ENCODE results near the gene CD2.
"Not testable (repeated sequence)": the region's sequence is repeated elsewhere in the genome, so short reads cannot be mapped to it uniquely, and the experiment has no call there.

The CD2 gene

DNA sequence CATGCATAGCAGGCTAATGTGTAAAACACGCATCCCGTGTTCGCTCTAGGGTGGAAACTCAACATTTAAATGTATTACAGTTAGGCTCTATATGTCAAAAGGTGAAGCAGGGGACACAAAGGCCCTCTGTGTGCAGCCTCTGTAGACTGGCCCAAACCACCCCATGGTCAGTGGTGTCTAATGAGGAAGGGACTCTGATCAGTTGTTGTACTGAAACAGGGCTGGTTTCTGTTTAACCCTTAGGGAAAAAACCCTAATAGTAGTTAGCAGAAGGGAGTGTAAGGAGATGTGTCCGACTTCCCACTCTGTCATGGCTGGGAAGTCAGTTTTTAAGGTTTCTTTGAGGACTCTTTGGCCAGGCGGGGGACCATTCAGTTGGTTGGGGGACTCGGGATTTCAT lies 21.5 kb upstream of the CD2 start:
- DNase-seq (ENCODE audit: low spot score): no peak

DNA sequence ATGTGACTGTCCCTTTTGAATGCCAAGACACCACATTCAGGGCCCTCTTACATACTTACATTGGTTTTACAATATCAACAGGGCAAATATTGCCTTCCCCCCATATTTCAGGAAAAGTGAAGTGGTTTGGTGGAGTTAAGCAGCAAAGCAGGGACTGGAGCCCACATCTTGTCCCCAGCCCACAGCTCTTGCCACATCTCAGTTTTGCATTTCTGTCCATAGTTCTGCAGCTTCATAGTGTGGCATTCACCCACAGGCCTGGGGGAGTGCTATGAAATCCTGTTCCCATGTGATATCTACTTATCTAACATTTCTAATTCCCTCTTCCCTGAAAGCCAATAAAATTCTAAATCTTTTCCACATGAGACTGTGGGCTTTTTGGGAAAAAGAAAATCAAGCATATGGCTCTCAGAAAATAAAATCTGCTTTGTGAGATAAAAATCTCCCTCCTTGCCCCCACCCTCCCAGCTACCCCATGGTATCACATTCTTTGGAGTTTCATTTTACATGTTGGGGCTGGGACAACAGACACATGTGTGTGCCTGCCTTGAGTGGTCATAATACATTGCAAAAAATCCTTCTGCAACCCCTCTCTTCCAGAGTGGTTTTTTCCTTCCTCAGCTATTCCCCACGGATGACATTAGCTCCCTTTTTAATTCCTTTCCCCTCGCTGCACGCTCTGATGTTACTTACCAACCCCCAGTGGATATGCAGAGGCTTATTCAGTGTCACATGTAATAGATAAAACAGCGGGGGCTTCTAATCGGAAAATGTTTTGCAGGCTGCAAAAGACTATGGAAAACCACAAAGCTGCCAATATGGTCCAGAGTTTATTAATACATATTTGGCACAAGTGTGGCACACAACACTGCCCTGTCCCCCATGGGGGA lies 20.5 kb upstream of the CD2 start:
- no peak for DNase-seq (ENCODE audit: low spot score)

DNA sequence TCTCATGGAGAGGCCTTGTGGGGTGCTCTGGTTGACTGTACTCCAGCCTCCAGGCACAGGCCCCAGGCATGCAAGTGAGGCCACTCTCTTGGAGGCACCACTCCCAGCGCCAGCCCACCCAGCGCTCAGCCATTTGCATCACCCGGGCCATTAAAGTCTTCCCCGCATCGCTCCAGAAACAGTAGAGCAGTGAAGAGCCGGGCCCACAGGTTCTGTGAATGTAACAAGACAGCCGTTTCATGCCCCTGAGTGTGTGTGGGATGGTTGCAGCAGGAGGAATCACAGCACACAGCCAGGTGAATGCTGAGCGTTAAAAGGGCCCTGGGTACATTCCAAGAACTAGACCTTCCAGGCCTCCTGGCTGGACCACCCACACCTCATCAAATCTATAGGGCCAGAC lies 19.0 kb upstream of the CD2 start:
- DNase-seq (ENCODE audit: low spot score): no peak

DNA sequence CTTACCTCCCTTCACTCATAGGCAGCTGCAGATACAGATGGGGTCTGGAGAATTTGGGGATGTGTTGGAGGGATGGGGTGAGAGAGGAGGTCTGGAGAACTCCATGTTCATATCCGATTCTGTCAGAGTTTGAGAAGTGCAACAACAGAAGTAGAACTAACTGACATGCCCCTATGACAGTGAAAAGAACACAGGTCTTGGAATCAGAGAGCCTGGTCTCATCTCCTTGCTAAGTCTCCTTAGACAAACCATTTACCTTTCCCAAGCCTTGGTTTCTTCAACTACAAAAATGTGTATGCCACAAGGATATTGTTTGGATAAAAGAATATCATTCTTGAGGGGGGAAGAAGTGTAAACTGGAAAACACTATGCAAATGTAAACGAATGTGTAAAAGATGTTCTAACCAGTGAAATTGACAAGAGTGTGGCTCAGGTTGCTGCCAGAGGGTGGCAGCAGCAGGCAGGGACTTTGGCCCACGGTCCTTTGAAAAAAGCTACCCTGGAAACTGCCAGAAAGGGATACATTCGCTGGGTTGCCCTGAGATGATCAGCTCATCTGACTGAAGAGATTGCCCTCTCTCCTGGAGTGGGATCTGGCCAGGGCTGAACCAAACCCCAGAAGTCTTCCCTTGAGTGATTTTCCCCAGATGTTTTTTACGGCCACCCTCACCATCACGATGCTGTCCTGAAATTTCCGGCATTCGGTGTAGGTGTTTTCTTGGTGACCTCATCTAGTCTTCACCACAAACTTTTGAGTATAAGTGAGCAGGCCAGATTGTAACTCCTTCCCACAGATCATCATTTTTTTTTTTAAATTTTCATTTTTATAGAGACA lies 17.0 kb upstream of the CD2 start:
- peak; percentile 74 for DNase-seq (ENCODE audit: low spot score)

DNA sequence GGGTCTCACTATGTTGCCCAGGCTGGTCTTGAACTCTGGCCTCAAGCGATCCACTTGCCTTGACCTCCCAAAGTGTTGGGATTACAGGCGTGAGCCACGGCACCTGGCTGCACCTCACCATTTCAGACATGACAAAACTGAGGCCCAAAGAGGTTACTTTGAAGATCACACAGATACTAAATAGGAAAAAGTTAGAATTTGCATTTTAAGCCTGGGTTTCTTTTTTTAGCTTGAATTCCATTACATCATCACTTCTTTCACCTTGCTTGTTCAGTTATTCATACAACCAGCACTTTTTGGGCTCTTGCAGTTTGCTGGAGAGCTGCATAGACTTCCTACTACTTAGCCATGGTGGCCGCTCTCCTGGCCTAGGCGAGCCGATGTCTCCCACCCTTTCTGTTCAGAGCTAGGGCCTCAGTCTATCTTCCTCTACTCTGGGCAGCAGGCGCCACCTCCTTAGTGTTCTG lies 16.3 kb upstream of the CD2 start:
- no peak for DNase-seq (ENCODE audit: low spot score)

DNA sequence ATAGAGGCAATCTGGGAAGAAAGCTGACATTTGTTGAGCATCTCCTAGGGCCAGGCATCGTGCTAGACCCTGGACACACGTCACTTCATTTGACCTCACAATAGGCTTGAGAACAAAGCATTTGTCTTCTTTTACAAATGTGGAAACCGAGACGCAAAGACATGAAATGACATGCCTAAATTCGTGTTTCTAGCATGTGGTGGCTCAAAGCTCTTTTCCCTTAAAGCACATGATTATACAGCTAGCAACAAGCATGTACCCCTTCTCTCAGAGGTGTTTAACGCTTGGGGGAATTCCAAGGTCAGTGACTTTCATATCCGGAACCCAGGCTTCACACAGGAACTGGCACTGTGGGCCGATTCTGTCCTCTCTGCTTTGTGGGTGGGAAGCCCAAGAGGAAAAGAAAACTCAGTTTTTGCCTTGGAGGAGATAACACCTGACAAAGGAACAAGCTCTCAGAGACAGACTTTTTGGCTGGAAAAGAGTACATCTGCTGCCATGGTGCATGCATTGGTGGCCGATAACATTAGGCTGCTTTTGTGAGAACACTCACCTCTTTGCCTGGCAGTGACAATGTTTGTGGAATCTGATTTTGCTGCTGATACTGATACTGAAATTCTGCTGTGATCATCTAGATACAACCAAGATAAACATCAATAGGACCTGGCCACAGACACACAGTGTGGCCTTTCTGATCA lies 15.4 kb upstream of the CD2 start:
- DNase-seq (ENCODE audit: low spot score): no peak

DNA sequence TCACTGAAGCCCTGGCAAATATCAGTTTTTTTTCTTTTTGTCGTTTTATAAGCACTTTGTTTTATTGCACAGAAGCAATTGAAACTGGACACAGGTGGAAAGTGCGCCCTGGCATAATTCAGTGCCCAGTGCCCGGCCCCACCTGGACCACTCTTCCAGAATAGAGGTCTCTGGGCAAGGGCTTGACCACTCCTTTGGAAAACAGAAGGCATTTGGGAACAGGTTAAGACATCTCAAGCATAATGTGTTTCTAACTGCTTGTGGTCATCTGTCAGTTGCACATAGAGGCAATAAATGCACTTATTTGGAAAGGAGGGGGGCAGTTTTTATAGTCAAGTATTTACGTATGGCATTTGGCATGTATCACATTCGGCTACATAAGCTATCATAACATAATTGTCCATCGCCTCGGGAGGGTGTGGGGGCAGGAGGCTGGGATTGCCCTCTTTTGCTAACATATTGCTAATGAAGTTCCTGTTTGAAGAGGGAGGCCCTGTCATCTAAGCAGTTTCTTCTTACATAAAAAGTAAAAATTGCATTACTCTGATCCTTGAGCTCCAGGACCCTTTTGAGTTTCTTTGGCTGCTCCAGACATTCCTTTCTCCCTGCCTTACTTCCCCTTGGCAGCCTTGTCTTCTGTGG lies 14.7 kb upstream of the CD2 start:
- no peak for DNase-seq (ENCODE audit: low spot score)

DNA sequence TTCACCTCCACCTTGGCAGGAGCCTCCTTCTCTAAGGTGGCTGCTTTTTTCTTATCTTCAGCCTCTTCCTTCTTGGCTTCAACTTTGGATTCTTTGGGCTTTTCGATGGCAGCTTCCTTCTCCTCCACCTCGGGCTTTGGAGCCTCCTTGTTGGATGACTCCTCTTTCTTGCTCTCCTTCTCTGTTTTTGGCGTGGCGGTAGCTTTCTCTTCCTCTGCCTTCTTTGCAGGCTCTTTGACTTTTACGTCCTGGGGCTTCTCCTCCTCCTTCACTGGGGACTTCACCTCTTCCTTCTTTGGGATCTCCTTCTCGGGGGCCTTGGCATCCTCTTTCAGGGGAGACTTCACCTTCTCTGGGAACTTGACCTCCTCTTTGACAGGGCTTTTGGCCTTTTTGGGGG lies 13.9 kb upstream of the CD2 start:
- no peak for DNase-seq (ENCODE audit: low spot score)

DNA sequence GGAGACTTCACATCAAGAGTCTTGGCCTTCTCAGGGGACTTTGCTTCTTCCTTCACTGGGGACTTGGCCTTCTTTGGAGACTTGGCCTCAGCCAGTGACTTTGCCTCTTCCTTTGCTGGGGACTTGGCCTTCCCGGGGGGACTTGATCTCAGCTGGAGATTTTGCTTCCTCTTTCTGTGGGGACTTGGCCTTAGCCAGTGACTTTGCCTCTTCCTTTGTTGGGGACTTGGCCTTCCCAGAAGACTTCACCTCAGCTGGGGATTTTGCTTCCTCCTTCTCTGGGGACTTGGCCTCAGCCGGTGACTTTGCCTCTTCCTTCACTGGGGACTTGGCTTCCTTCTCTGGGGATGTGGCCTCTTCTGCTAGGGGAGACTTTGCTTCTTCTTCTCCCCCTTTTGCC lies 13.5 kb upstream of the CD2 start:
- DNase-seq (ENCODE audit: low spot score): no peak

DNA sequence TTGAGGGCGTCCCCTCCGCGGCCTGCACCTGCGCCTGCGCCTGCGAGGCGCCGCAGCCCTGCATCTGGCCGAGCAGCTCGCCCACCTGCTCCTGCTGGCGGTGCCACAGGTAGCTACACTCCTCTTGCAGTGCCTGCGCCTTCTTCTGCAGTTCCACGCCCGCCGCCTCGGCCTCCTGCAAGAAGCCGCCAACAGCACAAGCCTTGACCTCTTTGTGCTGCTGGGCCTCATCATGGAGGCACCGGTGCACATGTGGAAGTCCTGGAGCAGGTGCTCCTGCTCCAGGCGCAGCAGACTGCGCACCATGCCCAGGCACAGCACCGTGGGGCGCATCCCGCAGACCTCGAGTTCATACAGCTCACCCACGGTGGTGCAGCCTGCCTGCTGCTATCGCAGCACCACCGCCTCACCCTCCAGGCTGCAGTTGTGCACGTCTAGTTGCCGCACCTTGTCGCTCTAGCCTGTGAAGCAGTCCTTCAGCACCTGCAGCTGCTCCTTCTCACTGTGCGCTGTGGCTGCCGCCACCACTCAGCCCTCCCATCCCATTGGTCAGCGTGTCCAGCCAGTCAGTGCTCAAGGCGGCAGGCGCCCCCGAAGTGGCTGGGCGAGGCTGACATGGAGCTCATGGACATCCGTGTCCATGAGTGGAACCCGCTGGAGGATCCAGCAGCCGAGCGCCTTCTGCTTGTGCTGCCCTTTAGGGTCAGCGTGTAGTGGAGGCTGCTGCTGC lies 12.2 kb upstream of the CD2 start:
- DNase-seq (ENCODE audit: low spot score): no peak

DNA sequence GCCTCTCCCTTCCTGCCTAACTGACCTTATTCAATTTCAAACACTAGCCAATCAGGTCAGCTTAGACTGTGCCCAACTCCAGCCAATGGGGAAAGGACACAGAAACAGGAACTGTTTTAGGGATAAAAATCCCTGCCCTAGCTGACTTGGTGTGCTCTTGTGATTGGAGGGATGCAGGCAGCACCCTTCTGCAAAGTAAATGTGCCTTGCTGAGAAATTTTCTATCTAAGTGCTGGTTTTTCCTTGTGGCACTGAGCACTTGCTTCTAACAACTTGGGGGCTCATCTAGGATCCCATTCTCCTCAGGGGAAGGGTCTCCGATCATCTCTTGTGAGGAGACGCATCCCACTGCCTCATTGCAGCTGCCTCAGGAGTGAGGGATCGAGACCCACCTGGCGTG lies 10.7 kb upstream of the CD2 start:
- no peak for DNase-seq (ENCODE audit: low spot score)

DNA sequence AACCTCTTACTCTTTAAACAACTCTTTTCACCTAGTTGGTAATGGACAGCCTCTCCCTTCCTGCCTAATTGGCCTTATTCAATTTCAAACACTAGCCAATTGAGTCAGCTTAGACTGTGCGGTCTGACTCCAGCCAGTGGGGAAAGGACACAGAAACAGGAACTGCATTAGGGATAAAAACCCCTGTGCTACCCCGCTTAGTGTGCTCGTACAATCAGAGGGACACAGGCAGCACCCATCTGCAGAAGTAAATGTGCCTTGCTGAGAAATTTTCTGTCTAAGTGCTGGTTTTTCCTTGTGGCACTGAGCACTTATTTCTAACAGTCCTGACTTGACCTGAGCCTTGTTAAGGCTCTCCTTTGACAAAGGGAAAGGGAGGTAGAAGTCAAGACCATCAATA lies 6.0 kb upstream of the CD2 start:
- no peak for DNase-seq (ENCODE audit: low spot score)

DNA sequence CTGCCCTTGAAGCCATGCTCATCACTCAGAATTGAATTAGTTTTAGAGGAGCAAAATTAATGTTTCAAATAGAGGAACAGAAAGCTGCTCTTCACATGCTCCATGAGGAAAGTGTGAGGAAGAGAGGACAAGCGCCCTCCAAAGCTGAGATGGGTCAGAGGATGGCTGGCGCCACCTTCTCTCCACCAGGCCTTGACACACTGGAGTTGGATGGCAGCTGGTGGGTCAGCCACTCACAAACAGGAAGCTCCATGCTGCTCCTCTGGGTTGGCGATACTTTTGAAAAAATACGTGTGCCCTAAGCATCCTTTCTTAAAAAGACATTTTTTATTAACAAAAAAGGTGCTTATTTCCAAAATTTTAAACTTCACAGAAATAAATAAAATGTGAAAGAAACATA lies 3.1 kb upstream of the CD2 start:
- no peak for DNase-seq (ENCODE audit: low spot score)

DNA sequence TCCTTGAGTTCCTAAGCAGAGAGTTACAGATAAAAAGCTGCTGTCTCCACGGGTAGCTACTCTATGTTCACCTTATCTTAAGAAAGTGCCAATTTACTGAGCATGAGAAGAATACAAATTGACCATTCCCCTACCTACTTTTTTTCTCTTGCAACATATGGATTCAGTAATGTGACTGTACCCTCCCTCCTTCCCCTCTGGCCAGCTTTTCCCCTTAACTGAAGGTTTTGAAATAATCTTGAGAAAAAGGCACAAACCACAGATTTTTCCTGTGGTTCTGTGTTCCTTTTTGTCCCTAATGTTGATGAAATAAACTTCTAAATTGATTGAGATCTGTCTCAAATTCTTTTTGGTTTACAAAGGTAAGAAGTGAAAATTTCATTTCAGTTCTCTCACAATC lies 2.6 kb upstream of the CD2 start:
- no peak for DNase-seq (ENCODE audit: low spot score)

DNA sequence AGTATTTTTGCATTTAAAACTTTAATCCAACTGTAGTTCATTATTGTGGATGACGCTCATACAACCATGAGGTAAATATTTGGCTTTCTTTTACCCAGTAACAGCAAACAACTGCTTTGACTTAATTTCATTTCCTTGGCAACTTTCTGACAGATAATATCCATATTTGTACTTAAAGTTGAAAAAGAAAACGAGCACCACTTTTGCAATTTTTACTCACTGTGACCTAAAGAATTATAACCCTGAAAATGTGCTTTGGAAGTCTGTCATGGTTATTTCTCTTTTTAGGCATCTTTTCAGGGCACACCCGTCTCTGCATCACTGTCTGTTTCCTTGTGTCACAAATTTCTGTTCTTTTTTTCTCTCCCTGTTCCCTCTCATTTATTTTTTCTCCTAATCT lies 918 bp upstream of the CD2 start:
- no peak for DNase-seq (ENCODE audit: low spot score)

DNA sequence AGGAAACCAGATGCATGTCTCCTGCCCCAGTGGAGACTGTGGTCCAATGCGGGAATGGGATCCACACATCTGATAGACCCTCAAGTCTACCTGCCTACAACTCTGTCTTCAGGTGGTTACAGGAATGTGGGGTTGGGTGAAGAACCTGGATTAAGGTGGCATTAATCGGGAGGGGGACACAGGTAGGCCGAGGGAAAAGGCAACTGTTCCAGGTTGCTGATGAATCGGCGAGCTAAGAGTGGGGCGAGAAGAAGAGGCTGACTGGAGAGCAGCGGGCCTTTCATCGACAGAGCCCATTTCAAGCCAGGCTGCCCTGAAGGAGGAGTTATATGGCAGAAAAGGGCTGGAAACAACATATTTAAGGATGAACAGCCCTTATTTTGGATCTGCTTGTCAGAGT lies 836 bp downstream of the CD2 start:
- DNase-seq (ENCODE audit: low spot score): no peak

DNA sequence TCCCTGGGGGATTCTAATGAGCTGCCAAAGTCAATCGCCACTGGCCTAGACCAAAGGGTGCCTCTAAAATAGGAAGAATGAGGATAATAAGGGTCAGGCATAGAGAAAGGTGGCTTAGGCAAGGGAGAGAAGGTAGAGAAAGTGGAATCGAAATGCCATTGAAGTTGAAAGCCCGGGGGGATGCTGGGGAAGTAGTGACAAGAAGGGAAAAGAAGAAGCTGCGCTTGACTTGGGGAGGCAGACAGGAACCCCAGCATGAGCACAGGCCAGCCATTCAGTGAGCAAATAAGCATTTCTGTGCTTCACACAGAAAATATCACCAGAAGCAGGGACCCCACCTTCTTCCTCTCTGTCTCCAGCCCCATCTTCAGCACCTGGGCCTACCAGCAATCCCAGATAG lies 1.5 kb downstream of the CD2 start:
- no peak for DNase-seq (ENCODE audit: low spot score)

DNA sequence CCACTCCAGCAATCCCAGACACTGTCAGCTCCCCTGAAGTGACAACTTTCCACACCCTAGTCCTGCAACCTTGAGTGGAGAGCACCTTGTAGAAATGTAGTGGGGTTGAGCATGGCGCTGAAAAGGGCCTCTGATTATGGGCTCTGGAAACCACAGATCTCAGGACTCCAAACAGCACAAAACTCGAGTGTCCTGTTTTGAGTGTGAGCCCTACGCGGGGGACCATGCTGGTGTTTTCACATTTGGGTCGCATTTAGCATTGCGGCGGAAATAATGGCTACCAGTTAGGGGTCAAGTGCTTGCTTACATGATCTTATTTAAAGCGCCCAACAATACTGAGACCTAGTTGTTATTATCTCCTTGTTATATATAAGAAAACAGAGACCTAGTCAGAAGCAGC lies 1.9 kb downstream of the CD2 start:
- DNase-seq (ENCODE audit: low spot score): not testable (repeated sequence)

DNA sequence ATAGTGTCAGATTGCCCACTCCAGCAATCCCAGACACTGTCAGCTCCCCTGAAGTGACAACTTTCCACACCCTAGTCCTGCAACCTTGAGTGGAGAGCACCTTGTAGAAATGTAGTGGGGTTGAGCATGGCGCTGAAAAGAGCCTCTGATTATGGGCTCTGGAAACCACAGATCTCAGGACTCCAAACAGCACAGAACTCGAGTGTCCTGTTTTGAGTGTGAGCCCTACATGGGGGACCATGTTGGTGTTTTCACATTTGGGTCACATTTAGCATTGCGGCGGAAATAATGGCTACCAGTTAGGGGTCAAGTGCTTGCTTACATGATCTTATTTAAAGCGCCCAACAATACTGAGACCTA lies 4.2 kb downstream of the CD2 start:
- DNase-seq (ENCODE audit: low spot score): not testable (repeated sequence)

DNA sequence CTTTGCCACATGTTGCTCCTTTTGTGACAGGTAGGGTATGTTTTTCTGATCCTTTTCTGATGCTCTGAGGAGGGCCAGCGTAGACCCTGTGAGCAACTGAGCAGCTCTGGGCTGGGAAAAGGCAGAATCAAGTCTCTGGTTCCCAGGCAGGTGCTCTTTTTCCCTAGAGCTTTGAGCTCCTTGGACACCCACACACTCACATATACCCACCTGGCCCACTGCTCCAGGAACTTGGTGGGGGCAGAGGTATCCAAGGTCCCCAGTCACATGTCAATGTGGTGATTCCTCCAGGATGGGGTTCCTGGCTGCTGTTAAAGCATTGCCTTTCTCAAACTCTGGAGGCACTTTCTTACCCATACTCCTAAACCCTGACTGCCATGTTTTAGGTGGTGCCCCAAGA lies 5.4 kb downstream of the CD2 start:
- no peak for DNase-seq (ENCODE audit: low spot score)

DNA sequence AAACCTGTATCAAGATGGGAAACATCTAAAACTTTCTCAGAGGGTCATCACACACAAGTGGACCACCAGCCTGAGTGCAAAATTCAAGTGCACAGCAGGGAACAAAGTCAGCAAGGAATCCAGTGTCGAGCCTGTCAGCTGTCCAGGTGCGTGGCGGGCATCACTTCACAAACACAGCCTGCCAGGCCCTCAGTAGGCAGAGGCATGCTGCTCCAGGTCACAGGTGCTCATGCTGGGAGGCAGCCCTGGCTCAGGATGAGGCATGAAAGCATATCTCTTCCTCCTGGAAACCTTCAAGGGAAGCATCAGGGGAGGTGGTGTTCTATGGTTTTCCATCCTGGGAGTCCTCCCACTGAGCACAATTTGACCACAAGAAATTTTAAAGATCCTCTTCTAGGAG lies 6.3 kb downstream of the CD2 start:
- no peak for DNase-seq (ENCODE audit: low spot score)
